HG03280 (cell line): Measurements from ENCODE around the gene USP5.
"Not testable (repeated sequence)": the region's sequence is repeated elsewhere in the genome, so short reads cannot be mapped to it uniquely, and the experiment has no call there.

Source experiments
- ATAC-seq: cut with Tn5 transposase; IDR thresholded peaks from one replicate; pipeline ENCODE4 v1.9.1; 2021; ENCODE audit warnings: mild to moderate bottlenecking, moderate library complexity; ENCODE audit not compliant: unreplicated experiment

The USP5 gene

DNA sequence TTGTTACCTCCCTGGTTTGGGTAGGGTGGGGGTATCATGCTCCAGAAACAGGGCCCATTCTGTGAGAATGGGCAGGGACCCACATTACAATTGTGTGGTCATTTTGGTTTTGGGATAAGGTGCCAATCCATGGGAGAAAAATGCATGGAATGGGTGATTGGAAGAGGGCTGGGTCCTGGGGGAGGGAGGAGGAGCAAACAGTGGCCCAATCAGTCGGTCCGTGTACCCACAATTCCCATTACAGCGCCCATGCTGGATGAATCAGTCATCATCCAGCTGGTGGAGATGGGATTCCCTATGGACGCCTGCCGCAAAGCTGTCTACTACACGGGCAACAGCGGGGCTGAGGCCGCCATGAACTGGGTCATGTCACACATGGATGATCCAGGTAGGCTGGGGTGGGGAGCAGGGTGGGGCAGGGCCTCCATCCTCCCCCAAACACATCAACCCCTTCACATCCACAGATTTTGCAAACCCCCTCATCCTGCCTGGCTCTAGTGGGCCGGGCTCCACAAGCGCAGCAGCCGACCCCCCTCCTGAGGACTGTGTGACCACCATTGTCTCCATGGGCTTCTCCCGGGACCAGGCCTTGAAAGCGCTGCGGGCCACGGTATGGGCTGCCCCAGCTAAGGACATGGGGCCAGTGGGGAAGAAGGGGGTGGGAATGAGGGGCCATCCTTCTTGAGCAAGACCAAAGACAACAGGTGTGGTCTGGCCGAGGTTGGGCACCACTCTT, 11.8 kb downstream of the USP5 start:
- no peak for ATAC-seq

DNA sequence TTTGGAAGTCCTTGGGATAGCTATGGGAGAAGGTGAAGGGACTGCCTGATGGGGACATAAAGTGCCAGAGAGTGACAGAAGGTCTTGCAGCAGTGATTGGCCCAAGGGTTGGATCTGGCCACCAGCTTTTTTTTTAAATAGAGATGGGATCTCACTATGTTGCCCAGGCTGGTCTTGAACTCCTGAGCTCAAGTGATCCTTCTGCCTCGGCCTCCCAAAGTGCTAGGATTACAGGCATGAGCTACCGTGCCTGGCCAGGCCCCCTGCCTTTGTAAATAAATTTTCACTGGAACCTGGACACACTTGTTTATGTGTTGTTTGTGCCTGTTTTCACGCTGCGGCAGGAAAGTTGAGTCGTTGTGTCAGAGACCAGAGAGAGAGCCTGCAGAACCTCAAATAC, 13.4 kb downstream of the USP5 start:
- ATAC-seq = not testable (repeated sequence)

DNA sequence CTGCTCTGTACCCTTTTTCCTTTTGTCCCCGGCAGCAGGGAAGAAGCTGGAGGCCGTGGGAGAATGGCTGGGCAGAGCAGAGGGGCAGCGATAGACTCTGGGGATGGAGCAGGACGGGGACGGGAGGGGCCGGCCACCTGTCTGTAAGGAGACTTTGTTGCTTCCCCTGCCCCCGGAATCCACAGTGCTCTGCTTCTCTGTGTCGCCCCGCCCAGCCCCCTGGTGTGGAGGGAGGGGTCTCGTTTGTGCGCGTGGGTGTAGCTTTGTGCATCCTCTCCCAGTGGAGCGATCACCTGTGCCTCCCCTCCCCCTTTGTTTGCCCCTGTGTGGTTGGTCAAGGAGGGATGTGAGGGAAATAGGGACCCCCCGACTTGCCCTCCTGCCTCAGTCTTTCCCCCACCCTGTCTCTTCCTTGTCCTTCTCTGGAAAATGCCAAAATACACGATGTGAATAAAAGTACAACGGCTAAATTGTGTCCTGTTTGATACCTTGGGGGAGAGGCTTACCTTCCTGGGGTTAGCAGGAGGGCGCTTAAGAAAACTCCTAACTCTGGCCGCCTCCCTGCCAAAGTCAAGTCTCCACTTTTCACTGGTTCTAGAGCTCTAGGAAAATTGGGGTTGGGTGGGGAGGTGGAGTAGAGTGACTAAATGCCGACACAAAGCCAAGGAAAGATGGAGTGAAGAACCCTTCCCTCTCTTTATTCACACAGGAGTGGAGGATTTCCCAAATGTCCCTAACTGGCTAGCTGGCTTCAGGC, 14.4 kb downstream of the USP5 start:
- ATAC-seq = no peak

DNA sequence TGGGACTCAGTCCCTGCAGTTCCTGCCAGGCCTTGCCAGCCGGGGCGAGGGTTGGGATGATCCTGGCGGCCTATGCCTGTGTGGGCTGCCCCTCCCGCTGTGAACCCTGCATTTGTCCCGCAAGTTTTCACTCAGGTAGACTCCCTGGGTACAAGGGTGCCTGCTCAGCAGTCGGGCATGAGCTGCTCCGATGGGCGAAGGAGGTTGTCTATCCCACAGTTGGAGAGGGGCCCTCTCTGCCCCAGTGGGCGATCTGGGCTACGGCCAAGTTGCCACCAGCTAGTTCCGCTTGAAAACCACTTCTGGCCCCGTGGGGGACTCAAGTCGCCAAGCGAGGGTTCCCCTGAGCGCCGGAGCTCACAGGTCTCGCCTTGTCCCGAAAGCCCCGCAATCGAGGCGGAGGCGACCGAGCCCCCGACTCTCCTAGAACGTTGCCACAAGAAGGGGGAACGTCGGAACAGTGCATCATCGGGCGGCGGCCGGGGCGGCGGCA, 15.0 kb downstream of the USP5 start:
- ATAC-seq = peak; percentile 7

DNA sequence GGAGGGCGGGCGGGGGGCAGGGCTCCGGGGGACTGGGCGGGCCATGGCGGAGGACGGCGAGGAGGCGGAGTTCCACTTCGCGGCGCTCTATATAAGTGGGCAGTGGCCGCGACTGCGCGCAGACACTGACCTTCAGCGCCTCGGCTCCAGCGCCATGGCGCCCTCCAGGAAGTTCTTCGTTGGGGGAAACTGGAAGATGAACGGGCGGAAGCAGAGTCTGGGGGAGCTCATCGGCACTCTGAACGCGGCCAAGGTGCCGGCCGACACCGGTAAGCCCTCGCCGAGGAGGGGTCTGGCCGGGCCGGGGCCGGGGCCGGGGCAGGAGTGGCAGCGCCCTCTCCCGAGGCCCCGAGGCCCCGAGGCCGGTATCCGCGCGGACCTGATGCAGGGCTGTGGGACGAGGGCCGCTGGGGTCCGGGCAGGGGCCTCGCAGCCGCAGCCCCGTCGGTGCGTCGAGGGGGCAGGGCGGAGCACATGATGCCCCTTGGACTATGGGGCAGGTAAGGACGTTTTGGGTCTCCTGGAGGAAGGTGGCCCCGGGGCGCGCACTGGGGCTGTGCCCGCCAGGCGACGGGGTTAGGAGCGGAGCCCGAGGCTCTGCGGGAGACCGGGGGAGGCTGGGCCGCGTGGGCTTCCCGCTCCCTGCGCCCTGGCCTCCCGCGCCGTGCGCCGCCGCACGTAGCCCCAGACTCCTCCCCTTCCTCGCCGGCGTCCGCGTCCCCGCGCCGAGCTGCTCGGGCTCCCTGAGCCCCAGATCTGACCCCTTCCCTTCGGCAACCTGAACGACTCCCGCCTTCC, 15.7 kb downstream of the USP5 start, which contains the start of gene TPI1:
Gene TPI1, plus strand, starts transcription at position 119 of the 798 bp plus-strand sequence. Its CDS starts 36 bp downstream, at position 155.
- peak; percentile 52 for ATAC-seq

DNA sequence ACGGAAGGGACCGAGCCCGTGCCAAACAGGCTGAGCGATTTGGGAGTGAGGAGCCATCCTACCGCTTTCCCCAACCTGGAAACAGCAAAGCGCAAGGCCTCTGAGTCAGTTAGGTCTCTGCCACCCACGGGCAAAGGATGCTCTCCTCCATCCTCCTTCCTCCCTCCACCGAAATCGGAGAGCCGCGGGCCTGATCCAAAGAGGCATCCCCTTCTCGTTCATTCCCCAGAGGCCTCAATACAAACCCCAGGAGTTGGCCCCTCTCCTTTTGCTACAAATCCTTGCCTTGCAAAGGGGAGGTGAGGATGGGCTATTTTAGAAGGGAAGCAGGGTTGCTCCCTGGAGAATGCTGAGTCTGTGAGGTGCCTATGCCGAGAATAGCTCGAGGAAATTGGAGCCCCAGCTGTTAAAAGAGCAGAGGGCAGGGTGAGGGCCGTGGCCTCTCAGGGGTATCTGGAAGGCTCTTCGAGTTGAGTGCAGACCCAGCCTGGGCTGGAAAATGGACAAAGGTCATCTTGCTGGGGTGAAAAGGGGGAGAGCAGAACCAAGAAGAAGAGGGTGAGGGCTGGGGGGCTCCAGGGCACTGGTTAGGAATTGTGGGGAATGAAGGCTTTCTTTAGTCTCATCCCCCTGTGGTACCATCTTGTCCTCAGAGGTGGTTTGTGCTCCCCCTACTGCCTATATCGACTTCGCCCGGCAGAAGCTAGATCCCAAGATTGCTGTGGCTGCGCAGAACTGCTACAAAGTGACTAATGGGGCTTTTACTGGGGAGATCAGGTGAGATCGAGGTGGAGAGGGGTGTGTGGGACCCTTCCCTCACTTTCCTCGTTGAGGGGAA, 16.5 kb downstream of the USP5 start:
- no peak for ATAC-seq

DNA sequence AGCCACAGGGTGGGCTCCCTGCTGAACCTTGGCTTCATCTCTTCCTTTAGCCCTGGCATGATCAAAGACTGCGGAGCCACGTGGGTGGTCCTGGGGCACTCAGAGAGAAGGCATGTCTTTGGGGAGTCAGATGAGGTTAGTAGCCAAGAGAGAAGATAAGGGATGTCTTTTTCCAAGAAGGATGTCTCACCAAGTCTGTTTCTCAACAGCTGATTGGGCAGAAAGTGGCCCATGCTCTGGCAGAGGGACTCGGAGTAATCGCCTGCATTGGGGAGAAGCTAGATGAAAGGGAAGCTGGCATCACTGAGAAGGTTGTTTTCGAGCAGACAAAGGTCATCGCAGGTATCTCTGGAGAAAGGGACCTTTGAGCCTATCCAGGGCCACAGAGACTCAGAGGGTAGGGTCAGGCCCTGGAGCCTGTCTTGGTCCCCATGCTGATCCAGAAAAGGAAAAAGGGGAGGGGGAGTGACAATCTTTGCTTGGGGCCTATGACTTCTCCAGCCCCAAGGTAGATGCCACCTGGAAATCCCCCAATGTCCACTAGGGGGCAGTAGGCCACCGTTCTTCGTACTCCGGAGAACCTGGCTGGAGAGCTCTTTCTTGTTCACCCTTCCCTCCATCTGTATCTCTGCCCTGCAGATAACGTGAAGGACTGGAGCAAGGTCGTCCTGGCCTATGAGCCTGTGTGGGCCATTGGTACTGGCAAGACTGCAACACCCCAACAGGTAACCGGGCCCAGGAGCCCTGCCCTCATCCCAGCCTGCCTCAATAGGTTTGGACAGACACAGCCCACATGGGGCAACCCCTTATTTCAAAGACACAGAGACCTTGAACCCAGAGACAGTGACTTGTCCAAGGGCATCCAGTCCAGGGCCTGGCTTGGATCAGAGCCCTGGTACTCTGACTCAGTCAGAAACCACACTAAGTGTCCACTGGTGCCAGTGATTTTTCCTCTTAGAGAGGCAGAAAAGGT, 17.4 kb downstream of the USP5 start:
- no peak for ATAC-seq

DNA sequence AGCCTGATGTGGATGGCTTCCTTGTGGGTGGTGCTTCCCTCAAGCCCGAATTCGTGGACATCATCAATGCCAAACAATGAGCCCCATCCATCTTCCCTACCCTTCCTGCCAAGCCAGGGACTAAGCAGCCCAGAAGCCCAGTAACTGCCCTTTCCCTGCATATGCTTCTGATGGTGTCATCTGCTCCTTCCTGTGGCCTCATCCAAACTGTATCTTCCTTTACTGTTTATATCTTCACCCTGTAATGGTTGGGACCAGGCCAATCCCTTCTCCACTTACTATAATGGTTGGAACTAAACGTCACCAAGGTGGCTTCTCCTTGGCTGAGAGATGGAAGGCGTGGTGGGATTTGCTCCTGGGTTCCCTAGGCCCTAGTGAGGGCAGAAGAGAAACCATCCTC, 18.4 kb downstream of the USP5 start:
- not testable (repeated sequence) for ATAC-seq

DNA sequence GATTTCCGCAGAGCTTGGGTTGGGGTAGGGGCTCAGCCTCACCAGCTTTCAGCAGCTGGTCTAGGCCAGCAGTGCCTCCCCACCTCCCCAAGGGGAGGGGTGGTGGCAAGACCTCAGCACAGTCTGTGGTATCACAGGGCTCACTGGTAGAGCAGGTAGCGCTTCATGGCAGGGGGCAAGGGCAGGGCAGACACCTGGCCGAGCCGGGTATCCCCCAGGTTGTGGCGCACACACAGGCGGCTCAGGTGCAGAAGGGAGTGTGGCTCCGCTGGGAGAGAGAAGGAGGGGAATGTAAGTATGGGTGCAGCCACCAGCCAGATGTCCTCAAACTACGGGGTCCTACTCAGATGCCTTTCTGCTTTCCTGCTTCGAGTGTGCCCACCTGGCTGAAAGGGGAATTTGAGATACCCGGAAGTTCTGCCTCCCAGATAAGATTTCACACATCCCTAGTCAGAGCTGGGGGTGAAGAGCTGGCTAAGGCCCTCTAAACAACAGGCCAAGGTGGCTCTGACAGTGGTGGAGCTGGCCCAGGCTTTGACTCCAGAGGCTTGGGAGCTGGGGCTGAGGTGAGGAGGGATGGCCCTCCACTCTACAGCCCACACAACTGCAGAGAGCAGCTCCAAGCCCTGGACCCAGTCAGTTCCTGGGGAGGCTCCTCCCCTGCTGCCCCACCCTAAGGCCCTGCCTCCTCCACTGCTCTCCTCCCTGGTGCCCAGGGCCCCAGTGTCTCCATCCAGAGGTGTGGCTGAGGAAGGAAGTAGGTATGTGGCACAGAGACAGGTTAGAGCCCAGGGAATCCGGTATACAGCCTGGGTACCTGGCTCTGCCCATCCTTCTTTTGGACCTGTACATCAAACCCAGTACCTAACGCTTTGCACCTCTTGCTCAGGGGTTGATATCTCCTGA, 19.4 kb downstream of the USP5 start:
- ATAC-seq = no peak

DNA sequence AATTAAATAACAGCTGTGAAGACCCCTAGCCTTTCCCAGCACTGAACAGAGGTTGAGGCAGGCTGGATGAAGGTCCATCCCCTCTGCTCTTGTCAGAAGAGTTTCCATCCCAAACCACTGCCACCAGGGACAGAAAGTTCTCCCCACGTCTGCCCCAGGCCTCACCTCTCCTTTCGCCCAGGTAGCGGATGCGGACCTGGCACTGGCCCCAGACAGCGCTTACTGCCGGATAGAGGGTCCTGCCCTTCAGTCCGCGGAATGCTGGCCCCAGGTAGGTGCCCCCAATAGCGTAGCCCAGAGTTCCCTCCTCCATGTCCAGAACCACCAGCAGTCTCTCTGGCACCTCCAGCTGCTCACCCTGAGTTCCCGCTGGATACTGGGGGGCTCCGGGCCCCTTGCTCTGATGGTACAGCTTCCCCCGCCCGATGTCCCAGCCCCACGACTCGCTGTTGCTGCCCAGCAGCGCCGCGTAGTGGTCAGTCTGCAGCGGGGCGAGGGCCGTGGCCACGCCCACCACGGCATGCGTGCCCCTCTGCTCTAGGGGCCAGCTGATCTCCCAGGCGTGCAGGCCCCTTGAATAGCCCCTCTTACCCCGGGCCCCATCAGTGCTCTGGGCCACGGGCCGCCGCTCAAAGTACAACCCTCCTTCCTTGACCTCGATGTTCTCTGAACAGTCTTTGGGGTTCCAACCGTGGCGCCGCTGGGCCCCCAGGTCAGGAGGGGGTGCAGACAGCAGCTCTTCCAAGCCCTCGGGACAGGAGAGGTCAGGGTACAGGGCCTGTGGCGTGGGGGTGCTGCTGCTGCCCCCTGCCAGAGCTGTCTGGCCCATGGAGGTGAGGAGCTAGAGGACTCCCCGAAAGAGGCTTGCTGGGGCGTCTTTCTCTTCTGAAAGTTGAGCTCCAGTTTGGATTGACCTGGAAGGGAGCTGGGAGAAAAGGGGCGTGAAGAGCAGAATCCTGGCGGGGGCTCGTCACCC, 20.4 kb downstream of the USP5 start:
- ATAC-seq = peak; percentile 26

DNA sequence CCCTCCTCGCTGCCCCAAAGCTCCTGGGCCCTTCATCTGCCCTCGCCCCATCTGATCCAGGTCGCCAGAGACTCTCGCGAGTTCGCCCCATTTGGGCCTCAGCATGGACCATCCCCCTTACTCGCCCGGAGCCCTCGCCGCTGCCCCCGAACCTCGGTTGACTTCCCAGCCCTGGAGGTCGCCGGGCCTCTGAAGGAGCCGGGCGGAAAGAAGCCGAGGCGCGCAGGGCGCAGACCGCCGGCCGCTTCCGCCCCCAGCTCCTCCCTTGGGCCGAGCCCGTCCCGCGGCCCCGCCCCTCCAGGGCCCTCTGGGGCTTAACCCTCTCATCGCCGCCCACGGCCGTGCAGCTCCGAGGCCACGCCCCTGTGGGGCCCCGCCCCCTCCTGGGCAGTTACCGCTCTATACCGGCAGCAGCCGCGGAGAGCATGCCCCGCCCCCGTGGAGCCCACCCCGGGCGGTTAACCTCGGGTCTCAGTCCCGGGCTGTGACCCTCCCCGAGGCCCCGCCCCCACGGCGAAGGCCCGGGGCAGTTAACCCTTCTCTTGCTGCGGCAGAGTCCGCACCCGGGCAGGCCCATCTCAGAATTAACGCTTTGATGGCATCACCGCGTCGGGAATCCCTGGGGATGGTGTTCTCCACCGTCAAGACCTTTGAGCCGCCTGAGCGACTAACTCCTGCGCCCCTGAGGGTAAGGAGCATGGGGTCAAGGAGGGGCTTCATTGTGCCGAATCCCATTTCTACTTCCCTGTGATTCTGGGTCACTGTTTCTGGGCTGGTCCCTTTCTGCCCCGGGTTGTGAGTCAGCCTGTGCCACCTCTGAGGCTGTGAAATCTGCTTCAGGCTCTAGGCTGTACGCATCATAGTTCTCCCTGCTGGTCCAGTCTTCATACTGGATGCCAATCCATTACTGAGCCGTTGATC, 21.4 kb downstream of the USP5 start, which contains the start of gene SPSB2:
Gene SPSB2, minus strand, starts transcription at position 210 of the 921 bp plus-strand sequence. CDS start 402 bp downstream, outside the sequence.
- ATAC-seq = peak; percentile 75

DNA sequence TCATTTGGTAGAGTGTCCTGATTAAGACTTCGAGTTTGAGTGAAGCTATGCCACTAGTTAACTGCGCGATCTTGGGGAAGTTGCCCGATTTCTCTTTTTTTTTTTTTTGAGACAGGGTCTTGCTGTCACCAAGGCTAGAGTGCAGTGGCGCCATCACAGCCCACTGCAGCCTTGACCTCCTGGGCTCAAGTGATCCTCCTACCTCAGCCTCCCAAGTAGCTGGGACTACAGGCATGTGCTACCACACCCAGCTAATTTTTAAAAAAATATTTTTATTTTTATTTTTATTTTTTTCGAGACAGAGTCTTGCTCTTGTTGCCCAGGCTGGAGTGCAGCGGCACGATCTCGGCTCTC, 22.0 kb downstream of the USP5 start:
- not testable (repeated sequence) for ATAC-seq

DNA sequence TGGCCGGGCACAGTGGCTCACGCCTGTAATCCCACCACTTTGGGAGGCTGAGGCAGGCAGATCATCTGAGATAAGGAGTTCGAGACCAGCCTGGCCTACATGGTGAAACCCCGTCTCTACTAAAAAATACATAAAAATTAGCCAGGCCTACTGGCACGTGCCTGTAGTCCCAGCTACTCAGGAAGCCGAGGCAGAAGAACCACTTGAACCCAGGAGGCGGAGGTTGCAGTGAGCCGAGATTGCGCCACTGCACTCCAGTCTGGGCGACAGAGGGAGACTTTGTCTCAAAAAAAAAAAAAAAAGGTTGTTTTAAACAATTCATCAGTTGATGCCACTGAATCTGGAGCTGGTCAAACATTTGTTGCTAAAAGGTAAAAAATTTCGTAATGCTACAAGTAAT, 27.9 kb downstream of the USP5 start:
- not testable (repeated sequence) for ATAC-seq

DNA sequence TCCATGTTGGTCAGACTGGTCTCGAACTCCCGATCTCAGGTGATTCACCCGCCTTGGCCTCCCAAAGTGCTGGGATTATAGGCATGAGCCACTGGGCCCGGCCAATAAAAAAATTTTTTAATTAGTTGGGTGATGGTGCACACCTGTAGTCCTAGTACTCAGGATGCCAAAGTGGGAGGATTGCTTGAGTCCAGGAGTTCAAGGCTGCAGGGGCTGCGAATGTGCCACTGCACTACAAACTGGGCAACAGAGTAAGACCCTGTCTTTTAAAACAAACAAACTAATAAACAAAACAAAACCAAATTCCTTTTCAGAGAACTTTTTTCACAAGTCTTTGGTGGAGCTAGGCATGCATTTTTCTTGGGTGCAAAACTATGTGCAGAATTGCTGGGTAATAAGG, 31.3 kb downstream of the USP5 start:
- no peak for ATAC-seq

DNA sequence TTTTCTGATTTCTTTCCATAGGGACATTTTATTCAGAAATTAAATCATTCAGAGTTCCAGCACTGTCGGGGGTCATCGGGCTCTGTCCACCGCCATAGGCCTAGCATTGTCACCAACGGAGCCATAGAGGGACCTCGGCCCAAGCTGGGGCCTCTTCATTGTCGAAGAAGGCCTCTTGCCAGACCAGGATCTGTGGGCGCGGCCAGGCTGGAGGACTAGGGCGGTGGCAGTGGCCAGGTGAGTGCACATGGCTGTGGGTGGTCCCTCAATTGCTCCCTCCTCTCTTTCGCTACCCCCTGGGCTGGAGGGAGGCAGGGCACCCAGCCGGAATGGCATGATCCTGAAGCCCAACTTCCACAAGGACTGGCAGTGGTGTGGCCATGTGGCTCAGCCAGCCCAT, 31.7 kb downstream of the USP5 start:
- ATAC-seq = no peak

DNA sequence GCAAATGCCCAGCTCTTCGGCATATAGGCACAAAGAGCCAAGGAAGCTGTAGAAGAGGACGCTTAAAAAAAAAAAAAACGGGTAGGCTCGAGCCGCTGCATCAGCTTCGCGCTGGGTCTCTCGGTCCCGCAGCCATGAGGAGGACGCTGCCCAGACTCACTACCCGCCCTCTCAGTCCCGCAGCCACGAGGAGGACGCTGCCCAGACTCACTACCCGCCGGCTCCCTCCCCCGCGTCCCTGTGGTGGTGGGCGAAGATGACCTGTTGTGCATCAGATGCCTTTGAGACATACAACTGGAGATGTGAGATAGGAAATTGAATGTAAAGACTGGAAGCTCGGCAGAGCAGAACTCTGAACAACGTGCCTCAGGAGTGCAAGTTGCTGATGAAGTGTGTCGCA, 32.6 kb downstream of the USP5 start:
- no peak for ATAC-seq
